Measurements from ENCODE around the gene NCAPG2. TPM values are rescaled to one million over a fixed set of nuclear protein-coding genes. Genes with fewer than 3 reads are reported as not detected.

NCAPG2 gene
- total and polyA plus RNA-seq, 2 of the 13 experiments (the other 11 are each of a cell fraction or from before 2014, with no cell fraction given), result 15.1 to 30.7 TPM

- no peak for TF ChIP-seq ZNF234 (CRISPR knock-in tag; conservative IDR thresholded peaks at IDR 0.05)
- peak; percentile 93 for TF ChIP-seq SP4 (CRISPR knock-in tag; IDR thresholded peaks at IDR 0.05)
- TF ChIP-seq KMT2B (CRISPR knock-in tag; IDR thresholded peaks at IDR 0.05), result no peak; the same call in 1 of the 2 replicates
- no peak; the same call in 1 of the 2 replicates for TF ChIP-seq ZMYM3 (CRISPR knock-in tag; IDR thresholded peaks at IDR 0.05)
- TF ChIP-seq ZNF296 (CRISPR knock-in tag; conservative IDR thresholded peaks at IDR 0.05), result no peak
- peak; percentile 64; the same call in 1 of the 2 replicates for TF ChIP-seq KDM3A (CRISPR knock-in tag; IDR thresholded peaks at IDR 0.05; ENCODE audit: low read depth)
- peak; percentile 50; the same call in 1 of the 2 replicates for TF ChIP-seq ZBTB25 (CRISPR knock-in tag; IDR thresholded peaks at IDR 0.05)
- no peak for TF ChIP-seq ZNF737 (CRISPR knock-in tag; IDR thresholded peaks at IDR 0.05; ENCODE audit: borderline replicate concordance)
- TF ChIP-seq SALL1 (CRISPR knock-in tag; IDR thresholded peaks at IDR 0.05), result peak; percentile 80
- TF ChIP-seq ZNF616 (CRISPR knock-in tag; IDR thresholded peaks at IDR 0.05; ENCODE audit: low read depth), result no peak
- TF ChIP-seq HMGXB4 (CRISPR knock-in tag; IDR thresholded peaks at IDR 0.05; ENCODE audit: borderline replicate concordance in 1 of 2, low read depth in 1 of 2), result peak; percentile 60 to 81; a peak in 3 of 4 replicates
- TF ChIP-seq, protein P1, sequence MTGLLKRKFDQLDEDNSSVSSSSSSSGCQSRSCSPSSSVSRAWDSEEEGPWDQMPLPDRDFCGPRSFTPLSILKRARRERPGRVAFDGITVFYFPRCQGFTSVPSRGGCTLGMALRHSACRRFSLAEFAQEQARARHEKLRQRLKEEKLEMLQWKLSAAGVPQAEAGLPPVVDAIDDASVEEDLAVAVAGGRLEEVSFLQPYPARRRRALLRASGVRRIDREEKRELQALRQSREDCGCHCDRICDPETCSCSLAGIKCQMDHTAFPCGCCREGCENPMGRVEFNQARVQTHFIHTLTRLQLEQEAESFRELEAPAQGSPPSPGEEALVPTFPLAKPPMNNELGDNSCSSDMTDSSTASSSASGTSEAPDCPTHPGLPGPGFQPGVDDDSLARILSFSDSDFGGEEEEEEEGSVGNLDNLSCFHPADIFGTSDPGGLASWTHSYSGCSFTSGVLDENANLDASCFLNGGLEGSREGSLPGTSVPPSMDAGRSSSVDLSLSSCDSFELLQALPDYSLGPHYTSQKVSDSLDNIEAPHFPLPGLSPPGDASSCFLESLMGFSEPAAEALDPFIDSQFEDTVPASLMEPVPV (CRISPR knock-in tag; IDR thresholded peaks at IDR 0.05), result no peak; the same call in 1 of the 2 replicates
- TF ChIP-seq ZSCAN29 (CRISPR knock-in tag; conservative IDR thresholded peaks at IDR 0.05), result no peak
- TF ChIP-seq ZIK1 (CRISPR knock-in tag; IDR thresholded peaks at IDR 0.05; ENCODE audit: borderline replicate concordance, low read depth), result peak; percentile 73
- no peak for TF ChIP-seq CEBPZ (IDR thresholded peaks at IDR 0.05; ENCODE audit: low read length)
- TF ChIP-seq ZSCAN12 (CRISPR knock-in tag; IDR thresholded peaks at IDR 0.05), result 0 out of 2 replicates have a peak, but pooled peaks have one; percentile 43
- TF ChIP-seq RARA (CRISPR knock-in tag; IDR thresholded peaks at IDR 0.05), result 0 out of 2 replicates have a peak, but pooled peaks have one; percentile 18
- TF ChIP-seq, protein P2, sequence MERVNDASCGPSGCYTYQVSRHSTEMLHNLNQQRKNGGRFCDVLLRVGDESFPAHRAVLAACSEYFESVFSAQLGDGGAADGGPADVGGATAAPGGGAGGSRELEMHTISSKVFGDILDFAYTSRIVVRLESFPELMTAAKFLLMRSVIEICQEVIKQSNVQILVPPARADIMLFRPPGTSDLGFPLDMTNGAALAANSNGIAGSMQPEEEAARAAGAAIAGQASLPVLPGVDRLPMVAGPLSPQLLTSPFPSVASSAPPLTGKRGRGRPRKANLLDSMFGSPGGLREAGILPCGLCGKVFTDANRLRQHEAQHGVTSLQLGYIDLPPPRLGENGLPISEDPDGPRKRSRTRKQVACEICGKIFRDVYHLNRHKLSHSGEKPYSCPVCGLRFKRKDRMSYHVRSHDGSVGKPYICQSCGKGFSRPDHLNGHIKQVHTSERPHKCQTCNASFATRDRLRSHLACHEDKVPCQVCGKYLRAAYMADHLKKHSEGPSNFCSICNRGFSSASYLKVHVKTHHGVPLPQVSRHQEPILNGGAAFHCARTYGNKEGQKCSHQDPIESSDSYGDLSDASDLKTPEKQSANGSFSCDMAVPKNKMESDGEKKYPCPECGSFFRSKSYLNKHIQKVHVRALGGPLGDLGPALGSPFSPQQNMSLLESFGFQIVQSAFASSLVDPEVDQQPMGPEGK (CRISPR knock-in tag; IDR thresholded peaks at IDR 0.05), result peak; percentile 60; the same call in 1 of the 2 replicates
- TF ChIP-seq SMARCC2 (IDR thresholded peaks at IDR 0.05), result no peak
Observed at GRCh38 chr7:158704524-158705233, at the start of gene NCAPG2 (continued).

Measured in HepG2 (cell line).